SU-DHL-6 (cell line): Measurements from ENCODE around the gene AACS.

Source experiments
- EZH2phosphoT487 ChIP-seq: fragments of 200-600 bp; sonication (generic), shearing (Covaris generic); conservative IDR thresholded peaks from 2 replicates; pipeline ENCODE4 v1.6.1; 2018; ENCODE audit warnings: mild to moderate bottlenecking, antibody characterized with exemption, low read length, moderate library complexity, mixed read lengths
- TF ChIP-seq, protein P1 (sequence below): fragments of 200-600 bp; sonication (generic); IDR thresholded peaks from one replicate; pipeline ENCODE4 v1.5.1; 2017; ENCODE audit warnings: antibody characterized with exemption, mild to moderate bottlenecking, low read length, moderate library complexity; ENCODE audit not compliant: insufficient read depth, poor library complexity, severe bottlenecking

DNA sequence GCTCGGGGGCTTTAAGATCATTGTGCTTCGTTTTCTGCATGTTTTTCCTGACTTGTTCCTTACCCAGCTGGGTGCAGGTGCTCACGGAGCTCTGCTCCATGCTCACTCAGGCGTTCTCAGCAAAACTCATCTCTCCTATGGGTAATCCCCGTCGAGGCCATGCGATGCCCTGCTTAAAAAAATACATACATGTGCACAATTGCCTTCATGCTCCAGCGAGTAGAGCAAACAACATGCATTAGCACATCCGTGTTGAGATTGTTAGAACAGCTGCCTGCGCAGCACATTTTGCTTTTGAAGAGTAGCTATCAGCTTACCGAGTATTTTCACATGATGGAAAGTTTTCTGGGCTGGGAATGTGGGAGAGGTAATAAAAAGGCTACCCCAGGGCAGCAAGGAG, 16.2 kb downstream of the AACS start:
- TF ChIP-seq, protein P1, sequence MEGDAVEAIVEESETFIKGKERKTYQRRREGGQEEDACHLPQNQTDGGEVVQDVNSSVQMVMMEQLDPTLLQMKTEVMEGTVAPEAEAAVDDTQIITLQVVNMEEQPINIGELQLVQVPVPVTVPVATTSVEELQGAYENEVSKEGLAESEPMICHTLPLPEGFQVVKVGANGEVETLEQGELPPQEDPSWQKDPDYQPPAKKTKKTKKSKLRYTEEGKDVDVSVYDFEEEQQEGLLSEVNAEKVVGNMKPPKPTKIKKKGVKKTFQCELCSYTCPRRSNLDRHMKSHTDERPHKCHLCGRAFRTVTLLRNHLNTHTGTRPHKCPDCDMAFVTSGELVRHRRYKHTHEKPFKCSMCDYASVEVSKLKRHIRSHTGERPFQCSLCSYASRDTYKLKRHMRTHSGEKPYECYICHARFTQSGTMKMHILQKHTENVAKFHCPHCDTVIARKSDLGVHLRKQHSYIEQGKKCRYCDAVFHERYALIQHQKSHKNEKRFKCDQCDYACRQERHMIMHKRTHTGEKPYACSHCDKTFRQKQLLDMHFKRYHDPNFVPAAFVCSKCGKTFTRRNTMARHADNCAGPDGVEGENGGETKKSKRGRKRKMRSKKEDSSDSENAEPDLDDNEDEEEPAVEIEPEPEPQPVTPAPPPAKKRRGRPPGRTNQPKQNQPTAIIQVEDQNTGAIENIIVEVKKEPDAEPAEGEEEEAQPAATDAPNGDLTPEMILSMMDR = no peak
- no peak for TF ChIP-seq EZH2phosphoT487
